Measurements from ENCODE around the gene GRM5.

Gene GRM5

GRCh38 chr11:88623531-88623930 is 442.3 kb downstream of the GRM5 start:
- no peak overlapping the region for H3K27ac ChIP-seq (ENCODE audit: low read depth, low read length)
- H3K36me3 ChIP-seq (ENCODE audit: insufficient read depth, low read length), result no peaks in the 10 kb centered on the region
- peaks cover 5% of the 10 kb centered on the region for H3K4me1 ChIP-seq (ENCODE audit: control insufficient read depth, insufficient read depth, low read length, unreplicated experiment)
- no peak overlapping the region for H2AFZ ChIP-seq (ENCODE audit: low read length, unreplicated experiment)
- H3K4me3 ChIP-seq (ENCODE audit: low read depth, low read length), result no peak overlapping the region
- H3K27me3 ChIP-seq (ENCODE audit: insufficient read depth, low read length), result no peaks in the 10 kb centered on the region
- no peaks in the 10 kb centered on the region for H3K79me2 ChIP-seq (ENCODE audit: control insufficient read depth, insufficient read depth, low read length, unreplicated experiment)

GRCh38 chr11:88620568-88621130 is 445.1 kb downstream of the GRM5 start:
- no peak overlapping the region for H3K27ac ChIP-seq (ENCODE audit: low read depth, low read length)
- no peaks in the 10 kb centered on the region for H3K36me3 ChIP-seq (ENCODE audit: insufficient read depth, low read length)
- peaks cover under 1% of the 10 kb centered on the region for H3K4me1 ChIP-seq (ENCODE audit: control insufficient read depth, insufficient read depth, low read length, unreplicated experiment)
- H3K27me3 ChIP-seq (ENCODE audit: insufficient read depth, low read length), result no peaks in the 10 kb centered on the region
- no peaks in the 10 kb centered on the region for H3K79me2 ChIP-seq (ENCODE audit: control insufficient read depth, insufficient read depth, low read length, unreplicated experiment)
- H2AFZ ChIP-seq (ENCODE audit: low read length, unreplicated experiment), result no peak overlapping the region
- H3K4me3 ChIP-seq (ENCODE audit: low read depth, low read length), result no peak overlapping the region

DNA sequence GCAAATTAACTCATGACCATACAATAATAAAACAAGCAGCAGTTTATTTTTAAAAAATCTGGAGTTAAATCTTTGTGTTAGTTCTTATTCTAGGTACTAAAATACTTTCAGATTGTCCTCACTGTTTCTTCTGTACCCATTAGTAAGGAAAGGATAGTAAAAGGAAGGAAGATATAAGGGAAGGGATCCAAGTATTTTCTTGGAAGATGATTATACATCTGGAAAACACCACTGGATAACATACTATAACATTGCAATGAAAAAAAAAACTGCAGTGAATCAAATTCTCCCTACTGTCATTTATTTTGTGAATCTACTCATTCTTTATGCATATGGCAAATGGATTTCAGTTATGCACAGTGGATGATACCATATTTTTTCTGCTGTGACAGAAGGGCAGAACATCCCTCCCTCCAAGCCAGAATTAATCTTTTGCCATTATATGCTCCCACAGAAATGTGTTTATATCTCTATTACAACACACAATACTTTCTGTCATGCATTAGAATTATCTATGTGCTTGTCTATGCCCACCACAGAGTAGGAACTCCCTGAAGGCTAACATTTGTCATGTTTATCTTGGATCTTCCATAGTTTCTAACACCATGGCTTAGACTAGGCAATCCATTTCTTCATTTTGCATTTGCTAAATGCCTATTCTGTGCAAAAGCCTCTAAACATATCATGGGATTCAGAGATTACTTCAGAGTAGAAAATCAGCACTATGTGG is 446.0 kb downstream of the GRM5 start:
- no peak overlapping the region for H3K27ac ChIP-seq (ENCODE audit: low read depth, low read length)
- no peaks in the 10 kb centered on the region for H3K4me1 ChIP-seq (ENCODE audit: control insufficient read depth, insufficient read depth, low read length, unreplicated experiment)
- no peaks in the 10 kb centered on the region for H3K36me3 ChIP-seq (ENCODE audit: insufficient read depth, low read length)
- no peaks in the 10 kb centered on the region for H3K79me2 ChIP-seq (ENCODE audit: control insufficient read depth, insufficient read depth, low read length, unreplicated experiment)
- no peak overlapping the region for H2AFZ ChIP-seq (ENCODE audit: low read length, unreplicated experiment)
- H3K27me3 ChIP-seq (ENCODE audit: insufficient read depth, low read length), result no peaks in the 10 kb centered on the region
- no peak overlapping the region for H3K4me3 ChIP-seq (ENCODE audit: low read depth, low read length)

- Histone ChIP-seq H3K79me2 (ENCODE audit: control insufficient read depth, insufficient read depth, low read length, unreplicated experiment) (no peaks in the 10 kb centered on the region), H3K27me3 (ENCODE audit: insufficient read depth, low read length) (no peaks in the 10 kb centered on the region), H2AFZ (ENCODE audit: low read length, unreplicated experiment) (no peak overlapping the region), H3K36me3 (ENCODE audit: insufficient read depth, low read length) (no peaks in the 10 kb centered on the region), H3K4me1 (ENCODE audit: control insufficient read depth, insufficient read depth, low read length, unreplicated experiment) (no peaks in the 10 kb centered on the region), H3K4me3 (ENCODE audit: low read depth, low read length) (no peak overlapping the region), H3K27ac (ENCODE audit: low read depth, low read length) (no peak overlapping the region)
These were observed 446.7 kb downstream of the GRM5 start for GRCh38 chr11:88619071-88619425.

DNA sequence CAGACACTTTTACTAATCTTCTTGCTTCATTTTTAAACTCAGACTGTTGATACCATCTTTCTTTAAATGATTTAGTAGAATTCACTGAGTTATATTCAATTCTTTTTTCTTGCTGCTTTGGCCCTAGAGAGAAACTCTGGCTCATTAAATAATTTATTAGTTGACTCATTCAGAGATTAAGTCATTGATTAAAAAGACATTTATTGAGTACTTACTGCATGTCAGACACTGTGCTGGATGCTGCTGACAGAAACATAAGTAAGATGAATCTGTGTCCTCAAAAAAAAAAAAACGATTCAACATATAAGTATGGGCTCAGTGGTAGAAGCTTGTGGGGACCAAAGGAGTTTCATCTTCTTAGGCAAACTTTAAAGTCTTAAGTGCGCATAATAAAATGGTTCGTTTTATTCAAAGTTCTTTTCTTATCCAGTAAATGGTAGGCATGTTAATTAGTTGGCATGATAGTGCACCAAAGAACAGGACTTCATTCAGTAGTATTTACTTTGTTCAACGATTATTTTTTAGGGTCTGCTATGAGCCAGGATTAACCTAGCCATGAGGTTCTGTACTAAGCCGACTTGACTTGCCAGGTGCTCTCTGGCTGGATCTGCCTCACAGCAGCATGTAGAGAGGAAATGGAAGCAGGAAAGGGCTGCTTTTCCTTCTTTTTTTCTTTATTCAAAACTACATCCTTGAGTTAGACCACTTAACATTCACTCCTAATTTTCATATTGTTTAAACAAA is 447.3 kb downstream of the GRM5 start:
- H3K27me3 ChIP-seq (ENCODE audit: insufficient read depth, low read length), result no peaks in the 10 kb centered on the region
- H3K27ac ChIP-seq (ENCODE audit: low read depth, low read length), result no peak overlapping the region
- H3K4me3 ChIP-seq (ENCODE audit: low read depth, low read length), result no peak overlapping the region
- no peaks in the 10 kb centered on the region for H3K4me1 ChIP-seq (ENCODE audit: control insufficient read depth, insufficient read depth, low read length, unreplicated experiment)
- no peaks in the 10 kb centered on the region for H3K36me3 ChIP-seq (ENCODE audit: insufficient read depth, low read length)
- no peaks in the 10 kb centered on the region for H3K79me2 ChIP-seq (ENCODE audit: control insufficient read depth, insufficient read depth, low read length, unreplicated experiment)
- H2AFZ ChIP-seq (ENCODE audit: low read length, unreplicated experiment), result no peak overlapping the region

DNA sequence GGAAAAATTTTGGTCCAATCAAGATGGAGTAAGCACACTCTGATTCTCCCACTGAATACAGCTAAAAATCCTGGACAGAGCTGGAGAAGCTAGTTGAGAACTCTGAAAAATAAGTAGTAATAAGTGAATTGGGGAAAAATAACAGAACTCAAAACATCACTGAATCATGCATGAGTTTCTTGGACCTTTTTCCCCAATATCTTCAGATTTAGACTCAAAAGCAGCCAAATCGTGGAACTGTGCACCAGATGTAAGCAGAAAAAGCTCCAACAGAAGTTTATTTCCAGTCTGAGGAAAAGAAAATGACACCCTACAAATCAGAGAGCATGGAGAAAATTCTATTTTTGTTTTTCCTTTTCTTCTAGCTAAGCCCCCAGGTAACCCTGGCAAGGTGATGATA is 448.6 kb downstream of the GRM5 start:
- no peaks in the 10 kb centered on the region for H3K27me3 ChIP-seq (ENCODE audit: insufficient read depth, low read length)
- H3K79me2 ChIP-seq (ENCODE audit: control insufficient read depth, insufficient read depth, low read length, unreplicated experiment), result no peaks in the 10 kb centered on the region
- no peak overlapping the region for H2AFZ ChIP-seq (ENCODE audit: low read length, unreplicated experiment)
- H3K27ac ChIP-seq (ENCODE audit: low read depth, low read length), result no peak overlapping the region
- H3K4me3 ChIP-seq (ENCODE audit: low read depth, low read length), result no peak overlapping the region
- no peaks in the 10 kb centered on the region for H3K4me1 ChIP-seq (ENCODE audit: control insufficient read depth, insufficient read depth, low read length, unreplicated experiment)
- H3K36me3 ChIP-seq (ENCODE audit: insufficient read depth, low read length), result no peaks in the 10 kb centered on the region

GRCh38 chr11:88604260-88604659 is 461.5 kb downstream of the GRM5 start:
- Histone ChIP-seq H3K36me3 (ENCODE audit: insufficient read depth, low read length) (no peaks in the 10 kb centered on the region), H3K27me3 (ENCODE audit: insufficient read depth, low read length) (no peaks in the 10 kb centered on the region), H2AFZ (ENCODE audit: low read length, unreplicated experiment) (no peak overlapping the region), H3K27ac (ENCODE audit: low read depth, low read length) (peak overlapping the region; percentile 43), H3K79me2 (ENCODE audit: control insufficient read depth, insufficient read depth, low read length, unreplicated experiment) (no peaks in the 10 kb centered on the region), H3K4me1 (ENCODE audit: control insufficient read depth, insufficient read depth, low read length, unreplicated experiment) (peaks cover 21% of the 10 kb centered on the region), H3K4me3 (ENCODE audit: low read depth, low read length) (no peak overlapping the region)

DNA sequence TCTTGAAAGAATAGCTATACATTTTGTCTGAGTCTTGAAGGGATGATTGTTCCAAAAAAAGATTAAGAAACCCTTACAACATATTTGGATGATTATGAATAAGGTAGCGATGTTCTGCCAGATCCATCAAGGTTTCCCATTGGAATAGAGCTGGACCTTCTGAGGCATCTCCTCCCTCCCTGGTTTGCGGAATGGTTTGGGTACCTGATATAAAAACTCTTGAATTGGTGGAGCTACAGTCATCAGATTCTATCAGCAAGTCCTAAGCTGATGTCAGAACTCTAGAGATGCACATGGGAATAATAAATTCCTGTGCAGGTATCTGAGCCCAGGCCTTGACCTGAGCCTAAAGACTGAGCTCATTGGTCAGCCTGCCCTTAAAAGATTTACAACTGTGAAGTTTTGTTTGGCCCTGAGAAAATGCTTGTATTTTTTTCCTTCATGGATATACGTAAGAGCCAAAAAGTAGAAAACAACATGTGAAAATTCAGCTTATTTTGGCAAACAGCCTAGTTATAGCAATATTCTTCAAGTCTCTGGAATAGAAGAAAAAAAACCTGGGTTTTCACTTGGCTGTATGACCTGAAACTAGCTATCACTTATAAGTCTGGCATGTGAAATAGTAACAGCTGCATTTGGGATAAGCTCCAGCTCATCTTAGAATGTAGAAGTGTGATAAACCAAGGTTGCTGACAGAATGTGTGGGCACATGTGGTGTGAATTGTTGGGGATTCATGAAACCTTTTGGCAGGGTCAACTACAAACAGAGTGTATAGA is 462.5 kb downstream of the GRM5 start:
- Histone ChIP-seq H3K4me3 (ENCODE audit: low read depth, low read length) (no peak overlapping the region), H3K27ac (ENCODE audit: low read depth, low read length) (peak overlapping the region; percentile 43), H2AFZ (ENCODE audit: low read length, unreplicated experiment) (no peak overlapping the region), H3K79me2 (ENCODE audit: control insufficient read depth, insufficient read depth, low read length, unreplicated experiment) (no peaks in the 10 kb centered on the region), H3K36me3 (ENCODE audit: insufficient read depth, low read length) (no peaks in the 10 kb centered on the region), H3K4me1 (ENCODE audit: control insufficient read depth, insufficient read depth, low read length, unreplicated experiment) (peaks cover 21% of the 10 kb centered on the region), H3K27me3 (ENCODE audit: insufficient read depth, low read length) (no peaks in the 10 kb centered on the region)

DNA sequence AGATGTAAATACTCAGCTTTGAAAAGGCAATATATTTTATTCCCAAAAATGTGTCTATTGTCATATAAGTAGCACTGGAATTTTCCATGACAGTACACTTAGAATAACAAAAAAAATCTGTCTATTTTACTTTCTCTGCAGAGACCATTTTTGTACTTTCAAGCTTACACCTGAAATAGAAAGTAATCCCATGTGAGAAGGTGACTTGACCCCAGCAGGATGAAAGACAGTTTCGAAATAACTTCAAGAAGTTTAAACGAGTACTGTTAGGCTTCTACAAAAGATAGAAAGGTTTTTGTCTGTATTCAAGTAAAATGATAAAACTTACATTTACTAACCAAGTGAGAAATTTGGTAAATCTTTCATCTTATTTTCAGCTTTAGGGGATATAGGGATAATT is 468.4 kb downstream of the GRM5 start:
- no peaks in the 10 kb centered on the region for H3K4me1 ChIP-seq (ENCODE audit: control insufficient read depth, insufficient read depth, low read length, unreplicated experiment)
- no peak overlapping the region for H3K27ac ChIP-seq (ENCODE audit: low read depth, low read length)
- no peaks in the 10 kb centered on the region for H3K27me3 ChIP-seq (ENCODE audit: insufficient read depth, low read length)
- H3K36me3 ChIP-seq (ENCODE audit: insufficient read depth, low read length), result no peaks in the 10 kb centered on the region
- H3K79me2 ChIP-seq (ENCODE audit: control insufficient read depth, insufficient read depth, low read length, unreplicated experiment), result no peaks in the 10 kb centered on the region
- H2AFZ ChIP-seq (ENCODE audit: low read length, unreplicated experiment), result no peak overlapping the region
- H3K4me3 ChIP-seq (ENCODE audit: low read depth, low read length), result no peak overlapping the region

- Histone ChIP-seq H2AFZ (ENCODE audit: low read length, unreplicated experiment) (no peak overlapping the region), H3K27me3 (ENCODE audit: insufficient read depth, low read length) (no peaks in the 10 kb centered on the region), H3K4me1 (ENCODE audit: control insufficient read depth, insufficient read depth, low read length, unreplicated experiment) (no peaks in the 10 kb centered on the region), H3K36me3 (ENCODE audit: insufficient read depth, low read length) (no peaks in the 10 kb centered on the region), H3K27ac (ENCODE audit: low read depth, low read length) (no peak overlapping the region), H3K79me2 (ENCODE audit: control insufficient read depth, insufficient read depth, low read length, unreplicated experiment) (no peaks in the 10 kb centered on the region), H3K4me3 (ENCODE audit: low read depth, low read length) (no peak overlapping the region)
These were observed 469.0 kb downstream of the GRM5 start for GRCh38 chr11:88596786-88597185.
